C4-2B (cell line): ENCODE results near the gene TNC.

ENCODE experiments used
- CTCF ChIP-seq: fragments of 450-650 bp; conservative IDR thresholded peaks from 2 replicates; pipeline ENCODE4 v1.5.1; 2017; ENCODE audit warnings: mild to moderate bottlenecking
- ZFX ChIP-seq: fragments of 450-650 bp; IDR thresholded peaks from 2 replicates; pipeline ENCODE4 v1.6.1; 2017

- no peak for TF ChIP-seq CTCF
- no peak for TF ChIP-seq ZFX
Measured at GRCh38 chr9:115025721-115026120, 92.2 kb downstream of the TNC start.
